Mucosa of gallbladder (tissue), 1 donor: Measurements from ENCODE around the gene AMFR. TPM values are rescaled to one million over a fixed set of nuclear protein-coding genes. Genes with fewer than 3 reads are reported as not detected.
A peak's percentile ranks its signal among the peaks of the same experiment; 100 is the strongest.

ENCODE experiments used
- DNase-seq: peaks from one replicate; pipeline ENCODE4 v3.0.0-alpha.2; 2020; ENCODE audit warnings: low spot score
- total RNA-seq: library from RNA; stranded (reverse); gene quantifications from one replicate; pipeline ENCODE4 v1.2.1, GENCODE V29; 2021
- donor health status: DM: no; HTN: no; CAD: no.

AMFR gene
- total RNA-seq, 1 donor from 2014 or later = 121 TPM

GRCh38 chr16:56347166-56347565 lies 78.2 kb downstream of the AMFR start:
- no peak for DNase-seq

GRCh38 chr16:56346131-56346890 lies 79.0 kb downstream of the AMFR start:
- no peak for DNase-seq

GRCh38 chr16:56345406-56346050 lies 79.8 kb downstream of the AMFR start:
- DNase-seq = no peak

DNA sequence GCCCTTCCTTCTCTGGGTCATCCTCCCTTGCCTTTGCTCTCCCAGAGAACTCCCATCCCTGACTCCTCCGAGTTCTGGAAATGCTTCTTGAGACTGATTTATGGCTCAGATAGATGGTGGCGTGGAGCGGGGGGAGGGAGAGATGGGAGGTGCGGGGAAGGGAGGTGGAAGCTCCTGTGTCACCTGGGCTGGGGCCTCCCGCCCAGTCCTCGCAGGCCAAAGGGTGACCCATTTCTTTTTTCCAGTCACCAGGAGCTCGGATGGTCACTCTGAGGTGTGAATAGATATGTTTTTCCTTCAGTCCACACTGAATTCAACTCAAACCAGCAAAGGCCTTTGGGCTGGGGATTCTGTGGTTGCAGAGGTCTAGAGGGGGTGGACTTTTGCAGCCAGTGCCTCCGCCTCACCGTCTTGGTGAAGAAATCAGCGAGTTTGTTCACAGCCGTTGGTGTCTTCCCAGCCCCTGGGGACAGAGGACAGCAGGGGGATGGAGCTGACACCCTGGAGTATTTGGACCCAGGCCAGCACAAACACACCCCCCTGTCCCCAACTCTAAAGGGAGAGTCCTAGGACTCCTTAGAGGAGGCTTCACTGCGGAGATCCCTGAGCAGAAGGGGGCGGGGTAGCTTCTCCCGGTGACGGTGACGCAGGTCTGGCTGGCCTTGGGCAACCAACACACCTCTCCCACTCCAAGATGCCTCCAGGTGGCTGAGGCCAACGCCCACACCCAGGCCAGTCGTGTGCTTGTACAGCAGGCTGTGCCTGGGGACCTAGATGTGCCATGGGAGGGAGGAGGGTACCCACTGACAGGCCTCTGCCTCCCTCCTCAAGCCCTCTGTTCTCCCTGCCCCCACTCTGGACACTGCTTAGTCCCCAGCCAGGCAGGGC lies 80.6 kb downstream of the AMFR start:
- DNase-seq = no peak

DNA sequence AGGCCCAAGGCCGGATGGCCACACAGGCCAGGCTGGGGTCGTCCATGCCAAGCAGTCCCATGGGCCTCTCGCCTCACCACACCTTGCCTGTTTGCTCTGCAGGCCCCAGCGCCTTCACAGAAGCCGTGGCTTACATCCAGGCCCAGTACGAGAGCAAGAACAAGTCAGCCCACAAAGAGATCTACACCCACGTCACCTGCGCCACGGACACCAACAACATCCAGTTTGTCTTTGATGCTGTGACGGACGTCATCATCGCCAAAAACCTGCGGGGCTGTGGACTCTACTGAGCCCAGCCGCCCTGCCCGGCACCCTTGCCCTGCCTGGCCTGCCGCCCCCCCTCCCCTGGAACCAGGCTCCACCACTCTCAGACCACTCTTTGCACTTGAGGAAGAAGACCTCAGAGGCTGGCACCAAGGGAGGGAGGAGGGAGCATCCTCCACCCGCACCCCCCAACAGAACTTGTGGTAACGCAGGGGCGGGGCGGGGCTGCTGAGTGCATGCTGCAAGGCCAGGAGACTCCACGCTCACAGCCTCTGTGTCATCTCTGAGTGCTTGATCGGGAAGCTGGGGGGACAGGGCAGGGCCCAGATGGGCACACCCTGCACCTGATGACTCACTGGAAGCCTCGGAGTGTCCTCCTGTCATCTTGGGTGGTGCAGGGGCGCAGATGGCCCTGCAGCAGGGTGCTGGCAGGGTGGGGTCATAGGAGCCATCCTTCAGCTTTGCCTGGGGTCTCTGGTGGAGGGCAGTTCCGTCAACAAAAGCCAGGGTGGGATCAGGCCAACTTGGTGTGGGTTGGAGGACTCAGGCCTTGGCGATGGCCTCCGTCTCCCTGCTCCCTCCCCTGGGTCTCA lies 81.5 kb downstream of the AMFR start:
- no peak for DNase-seq

DNA sequence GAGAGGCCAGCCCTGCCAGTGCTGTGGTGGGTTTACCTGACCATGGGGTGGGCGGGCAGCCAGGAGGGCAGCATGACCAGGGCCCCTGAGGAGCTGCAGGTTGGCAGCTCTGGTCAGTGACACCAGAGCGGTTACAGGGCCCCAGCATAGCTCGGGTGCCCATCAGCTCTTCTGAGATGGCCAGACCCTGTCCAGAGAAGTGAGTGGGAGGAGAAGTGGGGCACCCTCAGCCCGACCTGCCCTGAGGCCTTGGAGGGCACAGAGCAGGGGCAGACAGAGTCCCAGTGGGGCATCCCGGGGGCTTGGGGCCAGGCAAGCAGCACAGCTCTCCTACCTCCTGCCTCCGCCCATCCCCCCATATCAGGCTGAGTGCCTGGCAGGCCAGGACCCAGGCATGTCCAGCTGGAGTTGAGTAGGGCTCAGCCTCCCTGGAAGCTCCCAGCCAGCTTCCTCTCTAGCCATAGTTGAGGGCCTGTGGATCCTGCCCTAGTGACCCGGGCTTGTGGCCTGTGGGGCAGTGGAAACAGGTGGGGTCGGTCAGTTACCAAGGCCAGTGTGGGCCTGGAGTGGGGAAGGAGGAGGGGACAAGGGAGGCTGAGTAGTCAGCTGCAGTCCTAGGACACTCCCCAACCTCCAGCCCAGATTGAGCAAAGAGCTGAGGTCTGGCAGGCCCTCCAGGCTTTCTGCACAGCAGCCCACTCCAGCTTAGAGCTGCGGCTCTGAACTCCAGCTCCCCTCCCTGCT lies 83.5 kb downstream of the AMFR start:
- DNase-seq = no peak

DNA sequence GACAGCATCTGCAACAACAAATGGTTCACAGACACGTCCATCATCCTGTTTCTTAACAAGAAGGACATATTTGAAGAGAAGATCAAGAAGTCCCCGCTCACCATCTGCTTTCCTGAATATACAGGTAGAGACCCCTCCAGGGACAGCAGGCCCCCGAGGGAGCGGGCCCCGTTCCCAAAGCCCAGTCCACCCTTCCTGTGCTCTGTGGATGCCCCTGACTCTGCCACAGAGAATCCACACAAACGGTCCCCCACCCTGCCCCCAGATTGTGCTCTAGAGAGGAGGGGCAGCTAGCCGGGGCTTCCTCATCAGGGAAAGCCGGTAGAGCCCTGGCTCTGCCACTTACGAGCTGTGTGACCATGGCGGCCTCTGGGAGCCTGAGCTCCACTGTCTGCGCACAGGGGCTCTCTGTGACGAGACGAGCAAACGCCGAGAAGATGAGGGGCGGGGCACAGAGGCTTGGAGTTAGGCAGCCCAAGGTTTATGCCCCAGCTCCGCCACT lies 84.4 kb downstream of the AMFR start:
- DNase-seq = no peak

- no peak for DNase-seq
Measured at GRCh38 chr16:56340416-56340815, 84.9 kb downstream of the AMFR start.

- no peak for DNase-seq
Measured at GRCh38 chr16:56339431-56340195, 85.7 kb downstream of the AMFR start.

DNA sequence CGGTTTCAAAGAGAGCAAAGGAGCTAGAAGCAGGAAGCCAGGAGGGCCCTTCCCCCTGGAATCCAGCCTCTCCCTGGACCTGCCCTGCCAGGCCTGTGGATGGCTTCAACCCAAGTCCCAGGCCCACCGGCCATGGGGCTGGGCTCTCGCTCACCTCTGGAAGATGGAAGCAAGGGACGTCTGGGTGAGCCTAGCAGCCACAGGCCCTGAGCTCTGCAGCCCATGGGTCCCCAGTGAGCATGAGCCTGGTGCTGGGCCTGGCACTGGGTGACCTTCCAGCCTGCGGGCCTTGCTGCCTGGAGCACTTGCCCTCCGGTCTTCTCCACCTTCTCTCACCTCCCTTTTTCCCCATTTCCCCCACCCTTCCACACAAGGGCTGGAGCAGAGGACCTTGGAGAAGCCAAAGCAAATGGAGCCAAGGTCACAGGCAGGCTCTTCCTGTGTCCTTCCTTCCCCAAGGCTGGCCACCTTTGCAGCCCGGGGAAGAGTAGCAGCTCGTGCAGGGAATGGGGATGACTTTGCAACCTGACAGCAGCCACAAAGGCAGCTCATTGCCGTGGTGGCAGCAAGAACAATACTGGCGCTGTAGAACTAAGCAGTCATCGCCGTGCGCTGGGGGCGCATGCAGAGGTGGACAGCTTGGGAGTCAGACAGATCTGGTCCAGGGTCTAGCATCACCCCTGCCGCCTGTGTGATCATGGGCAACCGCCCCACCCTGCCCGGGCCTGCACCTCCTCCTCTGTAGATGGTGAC lies 86.6 kb downstream of the AMFR start:
- no peak for DNase-seq

DNA sequence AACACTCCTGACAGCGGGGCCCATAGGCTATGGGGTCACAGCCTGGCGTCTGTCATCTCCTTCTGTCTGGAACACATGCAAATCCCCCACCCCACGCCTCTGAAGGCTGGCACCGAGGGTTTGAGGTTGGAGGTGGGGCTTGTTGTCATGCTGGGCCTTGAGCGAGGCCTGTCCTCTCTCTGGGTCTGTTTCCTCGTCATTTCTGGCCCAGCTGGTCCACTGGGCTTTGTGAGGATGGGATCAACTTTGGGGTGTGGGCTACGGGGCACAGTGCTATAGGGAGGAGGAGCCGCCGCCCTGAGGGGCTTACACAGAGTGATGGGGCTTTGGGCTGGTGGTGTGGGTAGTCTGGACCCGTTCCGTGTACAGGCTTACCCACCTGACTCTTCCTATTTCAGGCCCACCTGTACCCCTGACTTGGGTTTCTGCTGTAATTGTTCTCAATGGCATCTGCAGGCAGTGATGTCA lies 87.5 kb downstream of the AMFR start:
- no peak for DNase-seq

DNA sequence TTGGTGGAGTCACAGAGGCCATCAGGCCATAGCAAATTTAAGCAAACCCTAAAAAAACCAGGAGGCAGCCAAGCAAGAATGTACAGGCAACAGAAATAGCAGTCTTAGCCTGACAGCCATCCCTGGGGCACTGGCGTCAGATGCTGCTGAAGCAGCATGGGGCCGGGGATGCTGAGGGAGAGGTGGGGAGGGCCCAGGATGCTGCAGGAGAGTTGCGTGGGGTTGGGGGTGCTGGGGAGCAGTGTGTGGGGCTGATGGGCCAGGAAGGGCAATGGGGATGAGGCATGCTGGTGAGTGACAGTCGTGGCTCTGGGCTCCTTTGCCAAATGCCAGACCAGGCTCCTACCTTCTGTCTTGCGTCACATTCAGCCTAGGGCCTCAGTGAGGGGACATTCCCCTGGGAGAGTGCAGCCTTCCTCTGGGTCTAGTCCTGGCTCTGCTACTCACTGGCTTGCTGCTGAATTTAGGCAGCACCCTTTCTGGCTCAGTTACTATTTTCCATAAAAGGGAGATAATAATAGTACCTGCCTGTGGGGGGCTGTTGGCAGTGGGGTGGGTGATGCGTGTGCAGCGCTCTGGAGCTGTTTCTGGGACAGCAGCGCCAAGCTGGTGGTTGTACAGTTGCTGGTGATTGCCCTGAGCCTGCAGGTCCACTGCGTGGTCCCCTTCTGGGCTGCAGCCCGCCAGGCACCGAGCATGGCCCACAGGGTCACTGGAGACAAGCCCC lies 88.1 kb downstream of the AMFR start:
- DNase-seq = no peak

- no peak for DNase-seq
Measured at GRCh38 chr16:56336711-56337110, 88.6 kb downstream of the AMFR start.

DNA sequence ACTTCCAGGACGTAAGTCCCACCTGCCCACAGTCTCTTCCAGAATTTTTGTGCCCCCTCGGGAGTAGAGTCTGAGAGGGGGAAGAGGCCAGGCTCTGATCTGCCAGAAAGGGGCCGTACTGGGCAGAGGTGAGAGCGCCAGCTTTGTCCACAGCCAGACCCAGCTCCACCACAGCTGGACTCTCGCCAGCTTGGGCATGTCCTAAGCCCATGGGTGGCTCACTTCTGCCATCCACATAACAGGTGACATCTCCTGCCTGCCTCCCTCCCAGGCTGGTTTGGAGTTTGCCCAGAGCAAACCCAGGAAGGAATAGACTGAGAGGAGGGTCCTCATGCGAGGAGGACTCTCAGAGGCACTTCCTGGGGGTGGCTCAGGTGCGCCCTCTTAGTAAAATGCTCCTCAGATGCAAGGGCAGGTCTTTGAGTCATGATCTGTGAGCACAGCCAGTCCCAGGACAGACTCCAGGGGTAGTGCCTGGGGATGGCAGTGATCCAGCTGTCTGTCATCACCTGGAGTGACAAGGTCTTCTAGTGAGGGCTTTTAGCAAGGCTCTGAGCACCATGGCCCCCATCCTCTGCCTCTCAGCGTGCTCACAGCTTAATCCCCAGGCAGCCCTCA lies 89.2 kb downstream of the AMFR start:
- no peak for DNase-seq

DNA sequence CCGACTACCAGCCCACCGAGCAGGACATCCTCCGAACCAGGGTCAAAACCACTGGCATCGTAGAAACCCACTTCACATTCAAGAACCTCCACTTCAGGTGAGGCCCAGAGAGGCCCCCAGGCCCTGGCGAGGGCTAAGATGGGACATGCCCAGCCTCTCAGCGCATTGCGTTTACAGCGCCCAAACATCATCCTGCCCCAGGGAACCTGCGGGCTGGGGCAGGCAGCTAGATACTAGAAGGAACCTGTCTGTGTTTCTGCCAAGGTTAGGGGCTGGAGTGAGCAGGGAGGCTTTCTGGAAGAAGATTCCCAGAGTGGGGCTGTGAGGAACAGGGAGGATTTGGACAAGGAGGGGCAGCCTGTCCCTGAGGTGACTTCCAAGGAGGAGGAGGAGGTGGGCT lies 90.6 kb downstream of the AMFR start:
- no peak for DNase-seq

GRCh38 chr16:56332464-56333079 lies 92.8 kb downstream of the AMFR start:
- peak; percentile 48 for DNase-seq

- no peak for DNase-seq
Measured at GRCh38 chr16:56331915-56332314, 93.4 kb downstream of the AMFR start.
